ENCODE results near the gene GPR37. TPM values are rescaled to one million over a fixed set of nuclear protein-coding genes. Genes with fewer than 3 reads are reported as not detected.

Gene GPR37, protein sequence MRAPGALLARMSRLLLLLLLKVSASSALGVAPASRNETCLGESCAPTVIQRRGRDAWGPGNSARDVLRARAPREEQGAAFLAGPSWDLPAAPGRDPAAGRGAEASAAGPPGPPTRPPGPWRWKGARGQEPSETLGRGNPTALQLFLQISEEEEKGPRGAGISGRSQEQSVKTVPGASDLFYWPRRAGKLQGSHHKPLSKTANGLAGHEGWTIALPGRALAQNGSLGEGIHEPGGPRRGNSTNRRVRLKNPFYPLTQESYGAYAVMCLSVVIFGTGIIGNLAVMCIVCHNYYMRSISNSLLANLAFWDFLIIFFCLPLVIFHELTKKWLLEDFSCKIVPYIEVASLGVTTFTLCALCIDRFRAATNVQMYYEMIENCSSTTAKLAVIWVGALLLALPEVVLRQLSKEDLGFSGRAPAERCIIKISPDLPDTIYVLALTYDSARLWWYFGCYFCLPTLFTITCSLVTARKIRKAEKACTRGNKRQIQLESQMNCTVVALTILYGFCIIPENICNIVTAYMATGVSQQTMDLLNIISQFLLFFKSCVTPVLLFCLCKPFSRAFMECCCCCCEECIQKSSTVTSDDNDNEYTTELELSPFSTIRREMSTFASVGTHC
- total RNA-seq, result not detected

DNA sequence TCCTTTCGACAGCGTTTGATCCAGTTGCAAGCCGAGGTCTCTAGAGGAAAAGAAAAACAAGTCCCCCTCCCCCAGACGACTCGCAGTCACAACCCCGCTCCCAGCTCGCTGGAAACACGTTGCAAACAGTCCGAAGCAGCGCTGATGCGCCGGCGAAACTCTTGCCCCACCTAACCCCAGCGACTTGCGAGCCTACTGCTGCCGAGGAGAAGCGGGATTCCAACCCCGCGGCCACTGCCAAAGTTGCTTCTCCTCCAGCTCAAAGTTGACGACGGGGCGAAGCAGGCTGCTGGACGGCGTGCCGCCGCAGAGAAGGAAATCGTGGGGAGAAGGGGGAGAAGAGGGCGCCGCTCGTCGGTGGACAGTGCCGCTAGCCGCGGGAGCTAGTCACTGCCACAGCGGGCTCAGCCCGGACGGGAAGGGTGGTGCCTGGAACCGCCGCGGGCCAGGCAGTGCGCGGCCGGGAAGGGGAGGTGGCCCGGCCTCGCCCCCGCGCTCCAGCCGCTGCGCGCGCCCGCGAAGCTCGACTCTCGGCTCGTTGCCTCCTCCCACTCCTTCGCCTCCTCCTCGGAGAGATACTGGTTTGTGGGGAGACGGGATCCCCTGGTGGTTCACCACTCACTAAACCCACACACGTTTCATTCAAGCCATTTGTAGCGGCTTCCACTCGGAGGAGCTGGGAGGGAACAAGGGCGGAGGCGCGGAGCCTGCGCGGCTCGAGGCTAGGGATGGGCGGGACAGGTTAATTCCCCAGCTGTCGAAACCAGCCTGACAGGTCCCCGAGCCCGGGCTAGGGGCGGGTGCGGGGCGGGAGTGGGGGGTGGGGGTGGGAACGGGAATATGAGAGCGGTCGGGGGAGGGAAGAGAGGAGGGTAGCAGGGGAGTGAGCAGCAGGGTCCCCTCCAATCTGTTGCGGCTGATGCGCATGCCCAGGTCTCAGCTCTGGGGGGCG, at the start of gene GPR37:
GPR37 (minus strand) TSS at position 392 of the 952 bp plus-strand sequence. CDS start 816 bp downstream, outside the sequence.
- Mint-ChIP-seq H3K36me3 (no peaks in the 10 kb centered on the region), H3K27ac (no peak within 1 kb of the TSS), H3K4me1 (peaks cover 11% of the 10 kb centered on the region), H3K9me3 (no peaks in the 10 kb centered on the region), H3K4me3 (peak within 1 kb of the TSS; percentile 80), H3K27me3 (peaks cover 63% of the 10 kb centered on the region)
- POLR2A ChIA-PET, result interaction anchor here (0.6 kb wide), 1 partner anchor 643 kb away, joined by 3 read pairs; no protein-coding TSS in a partner anchor
- DNase-seq (peak; percentile 44), ATAC-seq (ENCODE audit: low read depth) (peak; percentile 67)

DNA sequence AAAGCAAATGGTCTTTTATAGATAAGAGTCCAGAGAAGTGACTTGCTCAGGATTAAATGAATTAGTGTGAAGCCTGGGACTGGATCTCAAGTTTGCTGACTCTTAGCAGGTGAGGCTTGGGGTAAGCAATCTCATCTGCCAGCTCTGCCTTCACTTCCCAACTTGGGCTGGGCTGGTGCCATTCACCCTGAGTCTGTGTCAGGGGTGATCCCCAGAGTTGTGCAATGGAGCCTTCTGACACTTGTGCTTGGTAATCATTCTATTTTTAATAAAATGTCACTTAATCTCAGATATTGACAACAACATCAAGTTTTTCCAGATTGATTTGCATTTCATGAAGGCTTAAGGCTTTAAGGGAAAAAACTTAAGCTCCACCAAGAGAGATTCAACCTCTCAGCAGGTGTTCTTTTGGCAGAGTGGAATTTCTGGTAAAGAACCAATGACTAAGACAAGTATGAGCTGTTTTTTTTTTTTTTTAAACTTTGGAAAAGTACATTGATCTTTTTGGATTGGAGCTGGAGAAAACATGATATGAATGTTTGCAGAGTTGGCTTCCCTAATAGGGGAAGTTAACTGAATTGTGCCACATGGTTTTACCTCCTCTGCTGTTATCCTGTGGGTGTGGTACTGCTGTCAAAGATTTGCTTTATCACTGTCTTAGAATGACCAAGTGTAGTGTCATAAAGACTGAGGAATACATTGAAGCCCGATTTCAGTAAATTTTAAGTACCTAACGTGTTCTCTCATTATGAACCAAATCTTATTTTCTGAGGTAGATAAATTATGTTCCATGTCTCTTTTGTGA, 48.6 kb upstream of the GPR37 start:
- Mint-ChIP-seq H3K9me3 (peaks cover 2% of the 10 kb centered on the region), H3K36me3 (no peaks in the 10 kb centered on the region), H3K4me3 (no peak overlapping the region), H3K27ac (no peak overlapping the region), H3K4me1 (no peaks in the 10 kb centered on the region), H3K27me3 (peaks cover 17% of the 10 kb centered on the region)
- ATAC-seq (ENCODE audit: low read depth) (no peak), DNase-seq (no peak)
- POLR2A ChIA-PET, result no interaction called here

DNA sequence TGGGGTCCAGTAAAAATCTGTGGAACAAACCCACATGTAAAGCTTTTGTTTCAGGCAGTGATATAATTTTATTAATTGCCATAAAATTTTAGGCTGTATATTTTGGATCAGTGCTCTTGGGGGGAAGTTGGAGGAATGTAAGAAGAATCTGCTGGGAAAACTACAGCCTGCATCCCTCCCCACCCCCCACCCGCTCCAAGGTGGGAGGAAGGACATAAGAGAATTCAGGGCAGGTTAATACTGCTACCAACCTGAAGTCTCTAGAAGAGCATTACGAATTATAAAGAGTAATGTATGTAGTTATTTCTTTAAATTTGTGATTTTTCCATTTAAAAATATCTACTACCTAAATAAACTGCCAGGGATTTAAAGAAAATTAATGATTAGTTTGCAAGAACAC, 47.2 kb upstream of the GPR37 start:
- no peaks in the 10 kb centered on the region for H3K36me3 Mint-ChIP-seq
- no peak overlapping the region for H3K27ac Mint-ChIP-seq
- H3K27me3 Mint-ChIP-seq, result peaks cover 17% of the 10 kb centered on the region
- ATAC-seq (ENCODE audit: low read depth), result no peak
- no peak overlapping the region for H3K4me3 Mint-ChIP-seq
- POLR2A ChIA-PET, result no interaction called here
- H3K4me1 Mint-ChIP-seq, result no peaks in the 10 kb centered on the region
- peaks cover 2% of the 10 kb centered on the region for H3K9me3 Mint-ChIP-seq
- DNase-seq, result no peak

DNA sequence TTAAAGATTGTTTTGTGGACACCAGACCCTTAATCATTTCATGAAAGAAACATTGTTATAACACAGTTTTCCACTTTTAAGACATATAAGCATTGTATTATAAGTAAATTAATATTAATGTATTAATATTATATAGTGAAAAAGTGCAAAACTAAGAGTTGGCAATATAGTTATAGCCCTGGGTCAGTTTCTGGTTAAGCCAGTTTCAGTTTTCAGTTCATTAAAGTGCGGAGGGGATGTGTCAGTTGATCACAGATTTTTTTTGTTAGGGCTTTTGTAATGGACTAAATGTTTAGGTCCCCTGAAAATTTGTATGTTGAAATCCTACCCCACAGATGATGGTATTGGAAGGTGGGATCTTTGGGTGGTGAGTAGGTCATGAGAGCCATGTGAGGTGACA, 45.7 kb upstream of the GPR37 start:
- H3K4me3 Mint-ChIP-seq, result no peak overlapping the region
- H3K9me3 Mint-ChIP-seq, result no peaks in the 10 kb centered on the region
- no peak for DNase-seq
- H3K36me3 Mint-ChIP-seq, result no peaks in the 10 kb centered on the region
- H3K4me1 Mint-ChIP-seq, result no peaks in the 10 kb centered on the region
- no peak for ATAC-seq (ENCODE audit: low read depth)
- H3K27ac Mint-ChIP-seq, result no peak overlapping the region
- POLR2A ChIA-PET, result no interaction called here
- peaks cover 17% of the 10 kb centered on the region for H3K27me3 Mint-ChIP-seq

DNA sequence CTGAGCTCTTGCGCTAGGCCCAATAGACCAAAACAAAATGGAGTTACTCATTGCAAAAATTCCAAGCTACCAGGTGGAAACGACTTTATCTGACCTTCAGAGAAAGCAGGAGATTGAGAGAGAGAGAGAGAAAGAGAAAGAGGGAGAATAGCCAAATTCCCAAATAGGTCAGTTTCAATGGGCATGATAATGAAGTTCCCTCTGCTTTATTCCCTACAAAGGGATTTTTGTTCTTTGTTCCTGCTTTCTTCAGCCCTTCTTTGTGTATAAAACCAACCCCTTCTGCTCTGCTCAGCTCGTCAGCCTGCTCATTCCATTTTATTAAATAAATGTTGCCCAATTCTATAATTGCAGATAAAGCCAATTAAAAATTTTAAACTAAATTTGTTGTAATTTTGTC, 45.0 kb upstream of the GPR37 start:
- DNase-seq (no peak), ATAC-seq (ENCODE audit: low read depth) (no peak)
- no peak overlapping the region for H3K4me3 Mint-ChIP-seq
- no peaks in the 10 kb centered on the region for H3K9me3 Mint-ChIP-seq
- peaks cover 17% of the 10 kb centered on the region for H3K27me3 Mint-ChIP-seq
- no peaks in the 10 kb centered on the region for H3K4me1 Mint-ChIP-seq
- POLR2A ChIA-PET, result no interaction called here
- no peaks in the 10 kb centered on the region for H3K36me3 Mint-ChIP-seq
- no peak overlapping the region for H3K27ac Mint-ChIP-seq

DNA sequence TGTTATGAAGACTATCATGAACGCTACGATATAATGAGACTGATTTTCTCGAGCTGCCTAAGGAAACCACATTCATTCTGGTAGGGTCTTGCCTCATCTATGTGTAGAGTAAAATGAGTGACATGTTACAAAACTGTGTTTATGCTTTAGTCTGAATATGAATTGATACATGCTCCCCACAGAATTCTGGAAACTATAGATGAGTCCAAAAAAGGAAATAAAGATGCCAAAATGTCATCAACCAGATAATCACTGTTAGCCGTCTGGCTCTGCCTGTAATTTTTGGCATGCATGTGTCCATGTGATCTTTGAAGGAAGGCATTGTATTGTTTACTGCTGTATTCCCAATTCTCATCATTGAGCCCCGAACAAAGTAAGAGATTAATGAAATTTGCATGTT, 42.6 kb upstream of the GPR37 start:
- no peaks in the 10 kb centered on the region for H3K36me3 Mint-ChIP-seq
- H3K27me3 Mint-ChIP-seq, result peaks cover 8% of the 10 kb centered on the region
- no peaks in the 10 kb centered on the region for H3K9me3 Mint-ChIP-seq
- DNase-seq, result no peak
- H3K4me1 Mint-ChIP-seq, result no peaks in the 10 kb centered on the region
- ATAC-seq (ENCODE audit: low read depth), result no peak
- H3K4me3 Mint-ChIP-seq, result no peak overlapping the region
- no peak overlapping the region for H3K27ac Mint-ChIP-seq
- POLR2A ChIA-PET, result no interaction called here

DNA sequence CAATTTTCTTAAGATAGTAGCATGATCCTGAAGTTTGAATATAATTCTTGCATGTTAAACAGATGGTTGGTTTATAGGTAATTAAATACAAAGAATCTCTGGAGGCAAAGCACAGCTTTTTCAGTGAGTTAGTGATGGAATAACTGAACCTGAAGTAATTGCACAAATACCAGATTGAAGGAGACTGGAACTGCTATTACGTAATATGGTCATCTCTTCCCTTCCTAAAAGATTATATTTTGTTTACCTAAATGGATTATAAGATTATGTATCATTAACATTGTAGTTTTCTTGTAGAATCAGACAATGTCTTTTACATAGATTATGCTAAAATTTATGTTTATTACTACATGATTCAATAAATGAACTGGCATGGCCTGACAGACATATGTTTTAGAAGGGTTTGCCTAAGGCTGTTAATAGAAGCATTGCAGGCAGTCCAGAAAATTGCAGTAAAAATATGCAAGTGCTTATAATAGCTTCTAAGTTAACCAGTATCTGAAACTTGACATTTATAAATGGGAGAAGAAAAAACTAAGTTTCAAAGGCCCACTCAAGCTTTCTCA, 35.8 kb upstream of the GPR37 start:
- ATAC-seq (ENCODE audit: low read depth), result no peak
- Mint-ChIP-seq H3K4me3 (no peak overlapping the region), H3K4me1 (no peaks in the 10 kb centered on the region), H3K27ac (no peak overlapping the region), H3K27me3 (peaks cover 2% of the 10 kb centered on the region), H3K9me3 (peaks cover 1% of the 10 kb centered on the region), H3K36me3 (no peaks in the 10 kb centered on the region)
- POLR2A ChIA-PET, result no interaction called here
- DNase-seq, result no peak

DNA sequence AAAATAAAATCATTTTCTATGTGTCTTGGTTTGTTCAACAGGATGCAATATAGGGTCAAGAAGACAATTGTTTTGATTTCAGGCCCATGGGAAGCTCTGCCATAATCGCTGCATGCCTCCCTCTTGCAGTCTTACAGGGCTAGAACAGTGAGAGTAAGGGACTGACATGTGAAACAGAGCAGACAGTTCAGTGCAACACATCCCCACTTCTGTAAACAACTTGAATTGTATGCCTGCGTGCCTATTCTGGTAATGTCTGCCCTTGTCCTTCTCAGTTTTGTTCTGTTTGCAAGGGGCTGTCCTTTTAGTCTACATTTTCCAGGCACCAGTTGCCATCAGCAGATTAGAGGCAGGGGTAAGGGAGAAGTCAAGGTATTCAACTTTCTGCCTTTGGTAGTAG, 34.8 kb upstream of the GPR37 start:
- POLR2A ChIA-PET, result no interaction called here
- no peaks in the 10 kb centered on the region for H3K4me1 Mint-ChIP-seq
- H3K27me3 Mint-ChIP-seq, result peaks cover 2% of the 10 kb centered on the region
- DNase-seq (no peak), ATAC-seq (ENCODE audit: low read depth) (no peak)
- peaks cover 1% of the 10 kb centered on the region for H3K9me3 Mint-ChIP-seq
- H3K36me3 Mint-ChIP-seq, result no peaks in the 10 kb centered on the region
- no peak overlapping the region for H3K4me3 Mint-ChIP-seq
- no peak overlapping the region for H3K27ac Mint-ChIP-seq

DNA sequence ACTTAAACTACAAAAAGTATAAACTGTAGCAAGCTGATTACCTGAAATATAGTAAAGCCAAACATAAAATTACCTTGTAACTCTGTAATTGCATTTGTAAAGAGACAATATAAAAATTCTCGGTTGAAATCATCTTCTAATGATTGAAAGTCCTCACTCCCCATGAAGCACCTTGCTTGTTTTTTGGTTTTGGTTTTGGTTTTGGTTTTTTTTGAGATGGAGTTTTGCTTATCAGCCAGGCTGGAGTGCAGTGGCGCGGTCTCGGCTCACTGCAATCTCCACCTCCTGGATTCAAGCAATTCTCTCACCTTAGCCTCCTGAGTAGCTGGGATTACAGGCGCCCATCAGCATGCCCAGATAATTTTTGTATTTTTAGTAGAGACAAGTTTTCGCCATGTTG, 33.9 kb upstream of the GPR37 start:
- Mint-ChIP-seq H3K9me3 (peaks cover 1% of the 10 kb centered on the region), H3K4me1 (no peaks in the 10 kb centered on the region), H3K27me3 (peaks cover 2% of the 10 kb centered on the region), H3K36me3 (no peaks in the 10 kb centered on the region), H3K27ac (no peak overlapping the region), H3K4me3 (no peak overlapping the region)
- POLR2A ChIA-PET, result no interaction called here
- ATAC-seq (ENCODE audit: low read depth) (no peak), DNase-seq (no peak)

DNA sequence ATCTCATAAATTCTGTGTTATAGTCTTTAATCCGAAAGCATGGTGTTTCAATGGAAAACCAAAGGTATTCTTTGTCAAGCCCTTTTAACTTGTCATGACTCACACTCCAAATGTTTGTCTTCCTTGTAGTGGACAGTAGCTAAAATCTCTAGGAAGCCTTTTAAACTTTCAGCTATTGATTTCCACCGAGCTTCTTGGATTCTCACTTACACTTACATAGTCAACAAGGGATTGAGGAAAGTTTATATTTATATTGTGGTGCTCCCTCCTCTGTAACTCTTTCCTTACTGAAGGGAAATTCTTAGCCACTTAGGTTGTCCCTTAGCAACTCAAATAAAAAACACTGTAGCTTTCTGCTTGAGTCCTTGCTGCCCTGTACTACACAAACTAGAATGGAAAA, 31.2 kb upstream of the GPR37 start:
- Mint-ChIP-seq H3K36me3 (no peaks in the 10 kb centered on the region), H3K27ac (no peak overlapping the region), H3K27me3 (peaks cover 7% of the 10 kb centered on the region), H3K4me3 (no peak overlapping the region), H3K4me1 (no peaks in the 10 kb centered on the region), H3K9me3 (peaks cover 1% of the 10 kb centered on the region)
- ATAC-seq (ENCODE audit: low read depth), result no peak
- DNase-seq, result no peak
- POLR2A ChIA-PET, result no interaction called here

DNA sequence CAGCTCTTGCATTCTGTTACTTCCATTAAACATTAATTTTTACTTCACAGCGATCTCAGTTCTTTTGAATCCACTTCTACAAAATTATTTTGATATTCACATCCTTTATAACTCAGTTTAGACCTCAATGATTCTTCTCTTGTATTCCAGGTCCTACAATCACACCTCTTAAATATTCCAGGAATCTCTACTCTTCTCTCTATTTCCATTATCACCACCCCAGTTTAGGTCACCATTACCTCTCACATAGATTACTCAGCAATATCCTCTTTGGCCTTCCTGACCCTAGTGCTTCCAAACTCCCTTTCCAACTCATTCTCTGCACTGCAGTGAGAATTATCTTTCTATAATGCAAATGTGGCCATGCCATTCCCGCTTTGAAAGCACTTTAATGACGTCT, 27.1 kb upstream of the GPR37 start:
- Mint-ChIP-seq H3K36me3 (no peaks in the 10 kb centered on the region), H3K9me3 (peaks cover 1% of the 10 kb centered on the region), H3K4me3 (no peak overlapping the region), H3K27ac (no peak overlapping the region), H3K4me1 (no peaks in the 10 kb centered on the region), H3K27me3 (peaks cover 11% of the 10 kb centered on the region)
- DNase-seq (no peak), ATAC-seq (ENCODE audit: low read depth) (no peak)
- POLR2A ChIA-PET, result no interaction called here

DNA sequence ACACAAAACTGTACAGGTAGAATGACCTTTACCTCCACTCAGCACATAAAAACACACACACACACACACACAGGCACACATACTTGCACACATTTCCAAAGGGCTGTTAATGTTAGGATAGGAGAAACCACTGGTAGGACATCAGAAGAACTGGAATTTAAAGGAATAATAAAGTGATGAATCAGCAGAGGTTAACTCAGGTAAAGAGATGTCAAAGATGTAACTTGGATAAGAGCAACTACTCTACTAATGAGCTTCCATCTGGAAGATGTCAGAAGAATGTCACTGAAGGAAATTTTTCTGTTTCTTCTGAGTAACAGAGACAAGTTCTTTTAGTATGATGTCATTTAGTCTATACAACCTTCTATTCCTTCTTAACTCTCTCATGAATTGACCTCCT, 26.4 kb upstream of the GPR37 start:
- H3K27ac Mint-ChIP-seq, result no peak overlapping the region
- no peak overlapping the region for H3K4me3 Mint-ChIP-seq
- POLR2A ChIA-PET, result no interaction called here
- no peaks in the 10 kb centered on the region for H3K4me1 Mint-ChIP-seq
- no peak for DNase-seq
- ATAC-seq (ENCODE audit: low read depth), result no peak
- H3K27me3 Mint-ChIP-seq, result peaks cover 10% of the 10 kb centered on the region
- no peaks in the 10 kb centered on the region for H3K9me3 Mint-ChIP-seq
- no peaks in the 10 kb centered on the region for H3K36me3 Mint-ChIP-seq

DNA sequence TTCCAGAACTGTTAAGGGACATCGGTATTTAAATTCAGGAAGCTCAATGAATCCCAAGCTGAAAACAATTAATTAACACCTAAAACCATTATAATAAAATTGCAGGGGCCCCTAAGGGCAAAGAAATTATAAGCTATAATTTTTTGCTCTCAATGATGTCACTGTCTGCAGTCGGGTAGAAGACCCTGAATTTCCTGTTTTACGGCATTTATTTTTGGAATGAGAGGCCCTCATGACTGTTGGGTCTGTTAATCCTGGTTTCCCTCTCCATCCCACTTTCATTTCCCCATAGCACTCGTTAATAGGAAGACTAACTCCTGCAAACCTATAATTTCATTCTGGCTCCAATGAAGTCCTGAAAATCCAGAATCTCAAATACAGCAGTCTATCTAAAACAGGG, 25.8 kb upstream of the GPR37 start:
- POLR2A ChIA-PET, result no interaction called here
- DNase-seq (no peak), ATAC-seq (ENCODE audit: low read depth) (no peak)
- Mint-ChIP-seq H3K4me3 (no peak overlapping the region), H3K27ac (no peak overlapping the region), H3K4me1 (no peaks in the 10 kb centered on the region), H3K27me3 (peaks cover 10% of the 10 kb centered on the region), H3K9me3 (no peaks in the 10 kb centered on the region), H3K36me3 (no peaks in the 10 kb centered on the region)

Data from activated naive CD8-positive, alpha-beta T cell treated with anti-CD3 and anti-CD28 coated beads, Interleukin-2, amount 10 ng/mL, durations not matched to agents 7 days and 5 days (primary cell).